Parathyroid adenoma (tissue), 2 donors: ENCODE data around the gene HAL.
A peak's percentile ranks its signal among the peaks of the same experiment; 100 is the strongest.

Experiments
- H2AFZ ChIP-seq: fragments of 300-600 bp; sonication (generic); one replicate; pipeline ENCODE4 v1.7.0; 2017; ENCODE audit warnings: antibody characterized with exemption, mild to moderate bottlenecking
- H3K27ac ChIP-seq: fragments of 300-600 bp; sonication (generic); one replicate; pipeline ENCODE4 v1.7.0; 2017
- H3K27me3 ChIP-seq: fragments of 300-600 bp; sonication (generic); one replicate; pipeline ENCODE4 v1.7.0; 2017; ENCODE audit warnings: low read length; ENCODE audit not compliant: control insufficient read depth, insufficient read depth
- H3K36me3 ChIP-seq: fragments of 300-600 bp; sonication (generic); one replicate; pipeline ENCODE4 v1.7.0; 2017; ENCODE audit warnings: low read length; ENCODE audit not compliant: control insufficient read depth, insufficient read depth
- H3K4me1 ChIP-seq: fragments of 300-600 bp; sonication (generic); one replicate; pipeline ENCODE4 v1.7.0; 2017; ENCODE audit warnings: control low read depth
- H3K4me2 ChIP-seq: fragments of 300-600 bp; sonication (generic); one replicate; pipeline ENCODE4 v1.7.0; 2017; ENCODE audit warnings: low read length
- H3K4me3 ChIP-seq: fragments of 300-600 bp; sonication (generic); one replicate; pipeline ENCODE4 v1.7.0; 2017; ENCODE audit warnings: low read depth, low read length
- H3K79me2 ChIP-seq: fragments of 300-600 bp; sonication (generic); one replicate; pipeline ENCODE4 v1.7.0; 2017; ENCODE audit warnings: control low read depth
- H3K9ac ChIP-seq: fragments of 300-600 bp; sonication (generic); one replicate; pipeline ENCODE4 v1.7.0; 2017; ENCODE audit warnings: mild to moderate bottlenecking
- H3K9me3 ChIP-seq: fragments of 300-600 bp; sonication (generic); one replicate; pipeline ENCODE4 v1.7.0; 2017; ENCODE audit warnings: low read length; ENCODE audit not compliant: control insufficient read depth
- CTCF ChIP-seq: fragments of 300-600 bp; sonication (generic); IDR thresholded peaks from one replicate; pipeline ENCODE4 v1.7.0; 2017; ENCODE audit warnings: antibody characterized with exemption, mild to moderate bottlenecking
- donor health status: primary hyperparathyroidism.

The HAL gene

DNA sequence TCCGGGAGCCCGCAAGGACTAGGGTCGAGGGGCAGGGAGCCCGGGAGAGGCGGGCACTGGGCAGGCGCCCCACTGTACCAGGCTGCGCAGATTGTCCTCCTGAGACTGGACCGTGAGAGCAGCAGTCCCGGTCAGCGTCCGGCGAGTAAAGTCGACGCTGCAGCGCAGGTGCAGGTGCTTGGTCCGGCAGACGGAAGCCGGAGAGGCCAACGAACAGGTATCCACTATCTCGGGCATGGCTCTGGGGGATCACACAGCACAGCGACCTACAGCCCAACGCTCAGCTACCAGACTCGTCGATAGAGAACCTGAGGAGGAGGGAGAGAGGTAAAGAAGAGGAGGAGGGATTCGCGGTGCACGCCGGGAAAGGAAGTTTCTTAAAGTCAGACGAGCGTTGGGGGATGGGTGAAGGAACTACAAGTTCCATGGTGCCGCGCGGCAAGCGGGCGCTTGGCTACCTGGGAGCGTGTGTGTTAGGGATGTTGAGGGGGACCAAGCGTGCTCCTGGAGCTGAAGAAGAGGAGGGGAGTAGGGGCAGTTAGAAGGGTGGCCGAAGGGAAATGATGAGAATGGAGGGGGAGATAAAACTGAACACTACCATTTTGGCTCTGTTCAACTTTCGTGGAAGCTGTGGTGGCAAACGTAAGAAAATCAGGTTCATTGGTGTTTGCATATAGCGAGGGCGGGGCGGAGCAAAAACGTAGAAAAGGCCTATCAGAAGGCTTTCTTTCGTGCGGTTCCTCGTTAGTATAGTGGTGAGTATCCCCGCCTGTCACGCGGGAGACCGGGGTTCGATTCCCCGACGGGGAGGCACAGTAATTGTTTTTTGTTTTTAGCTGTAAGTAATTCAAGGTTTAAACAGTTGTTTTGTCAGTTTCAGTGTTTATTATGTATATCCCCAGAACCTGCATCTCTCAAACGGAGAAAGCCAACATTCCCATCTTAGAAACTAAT lies 39.4 kb upstream of the HAL start, which contains the start of gene LTA4H:
LTA4H (minus strand) TSS at position 305 of the 954 bp plus-strand sequence; CDS start at position 237, 68 bp downstream.
- Histone ChIP-seq H3K27ac (peak within 1 kb of the TSS; percentile 81), H2AFZ (peak within 1 kb of the TSS; percentile 96), H3K27me3 (no peaks in the 10 kb centered on the region), H3K79me2 (peaks cover 7% of the 10 kb centered on the region), H3K4me2 (peak within 1 kb of the TSS; percentile 85), H3K9ac (peak within 1 kb of the TSS; percentile 38), H3K9me3 (no peaks in the 10 kb centered on the region), H3K36me3 (no peaks in the 10 kb centered on the region), H3K4me1 (peaks cover 20% of the 10 kb centered on the region), H3K4me3 (peak within 1 kb of the TSS; percentile 71)
- TF ChIP-seq CTCF: peak; percentile 8

GRCh38 chr12:96034621-96035282 lies 38.6 kb upstream of the HAL start:
- Histone ChIP-seq H3K36me3 (no peaks in the 10 kb centered on the region), H3K4me1 (peaks cover 12% of the 10 kb centered on the region), H3K4me3 (peak overlapping the region; percentile 71), H3K27ac (peak overlapping the region; percentile 81), H3K27me3 (no peaks in the 10 kb centered on the region), H3K4me2 (peak overlapping the region; percentile 85), H3K79me2 (peaks cover 14% of the 10 kb centered on the region), H2AFZ (peak overlapping the region; percentile 96), H3K9ac (peak overlapping the region; percentile 38), H3K9me3 (no peaks in the 10 kb centered on the region)
- TF ChIP-seq CTCF: no peak

GRCh38 chr12:96033549-96034389 lies 37.6 kb upstream of the HAL start:
- no peaks in the 10 kb centered on the region for H3K27me3 ChIP-seq
- H3K27ac ChIP-seq: no peak overlapping the region
- H3K9me3 ChIP-seq: no peaks in the 10 kb centered on the region
- H3K36me3 ChIP-seq: no peaks in the 10 kb centered on the region
- H3K9ac ChIP-seq: no peak overlapping the region
- TF ChIP-seq CTCF: no peak
- H3K79me2 ChIP-seq: peaks cover 18% of the 10 kb centered on the region
- peak overlapping the region; percentile 71 for H3K4me3 ChIP-seq
- no peak overlapping the region for H2AFZ ChIP-seq
- H3K4me2 ChIP-seq: peak overlapping the region; percentile 85
- peaks cover 7% of the 10 kb centered on the region for H3K4me1 ChIP-seq

GRCh38 chr12:96029826-96030225 lies 33.7 kb upstream of the HAL start:
- TF ChIP-seq CTCF: no peak
- Histone ChIP-seq H3K4me3 (no peak overlapping the region), H3K4me1 (peaks cover 7% of the 10 kb centered on the region), H3K4me2 (no peak overlapping the region), H3K27ac (no peak overlapping the region), H2AFZ (no peak overlapping the region), H3K9ac (no peak overlapping the region), H3K9me3 (no peaks in the 10 kb centered on the region), H3K27me3 (no peaks in the 10 kb centered on the region), H3K79me2 (peaks cover 20% of the 10 kb centered on the region), H3K36me3 (no peaks in the 10 kb centered on the region)
